KMS-11 (cell line): Measurements from ENCODE around the gene WFDC12.

Experiments used
- H2AFZ ChIP-seq: fragments of 200-600 bp; sonication (generic); 2 replicates; pipeline ENCODE4 v1.6.1; 2016; ENCODE audit warnings: antibody characterized with exemption, mixed run types, low read depth
- H3K27ac ChIP-seq: fragments of 200-600 bp; sonication (generic); 2 replicates; pipeline ENCODE4 v1.6.1; 2016; ENCODE audit warnings: mild to moderate bottlenecking, mixed run types
- H3K27me3 ChIP-seq: fragments of 200-600 bp; sonication (generic); 2 replicates; pipeline ENCODE4 v1.6.1; 2017; ENCODE audit warnings: mild to moderate bottlenecking, low read depth, mixed run types, moderate library complexity; ENCODE audit not compliant: insufficient read depth
- H3K36me3 ChIP-seq: fragments of 200-600 bp; sonication (generic); 2 replicates; pipeline ENCODE4 v1.6.1; 2017; ENCODE audit warnings: mild to moderate bottlenecking, mixed run types; ENCODE audit not compliant: insufficient read depth
- H3K4me1 ChIP-seq: fragments of 200-600 bp; sonication (generic); 2 replicates; pipeline ENCODE4 v1.6.1; 2016; ENCODE audit warnings: mild to moderate bottlenecking, low read depth, mixed run types; ENCODE audit not compliant: poor library complexity, severe bottlenecking
- H3K4me2 ChIP-seq: fragments of 200-600 bp; sonication (generic); 2 replicates; pipeline ENCODE4 v1.7.0; 2016; ENCODE audit warnings: mild to moderate bottlenecking, mixed run types
- H3K4me3 ChIP-seq: fragments of 200-600 bp; sonication (generic); IDR thresholded peaks from 2 replicates; pipeline ENCODE4 v1.6.1; 2017; ENCODE audit warnings: low read depth, low read length, mixed read lengths; ENCODE audit not compliant: insufficient read depth
- H3K79me2 ChIP-seq: fragments of 200-600 bp; sonication (generic); 2 replicates; pipeline ENCODE4 v1.6.1; 2016; ENCODE audit warnings: low read depth, mixed run types; ENCODE audit not compliant: insufficient read depth
- H3K9ac ChIP-seq: fragments of 200-600 bp; sonication (generic); 2 replicates; pipeline ENCODE4 v1.6.1; 2016; ENCODE audit warnings: mild to moderate bottlenecking, mixed run types
- H4K20me1 ChIP-seq: fragments of 200-600 bp; sonication (generic); 2 replicates; pipeline ENCODE4 v1.6.1; 2016; ENCODE audit warnings: mild to moderate bottlenecking, mixed run types; ENCODE audit not compliant: insufficient read depth
- CTCF ChIP-seq: fragments of 200-600 bp; sonication (generic); conservative IDR thresholded peaks from 2 replicates; pipeline ENCODE4 v1.6.1; 2017; ENCODE audit warnings: low read depth, mild to moderate bottlenecking, antibody characterized with exemption, low read length, moderate library complexity, mixed read lengths

WFDC12 gene

GRCh38 chr20:45138561-45139300 is 14.5 kb upstream of the WFDC12 start:
- no peaks in the 10 kb centered on the region for H4K20me1 ChIP-seq
- H3K27me3 ChIP-seq = no peaks in the 10 kb centered on the region
- no peak overlapping the region for H3K27ac ChIP-seq
- H3K36me3 ChIP-seq = no peaks in the 10 kb centered on the region
- H3K4me3 ChIP-seq = no peak overlapping the region
- H3K4me2 ChIP-seq = peak overlapping the region; percentile 10; the same call in 1 of the 2 replicates
- peaks cover 4% of the 10 kb centered on the region for H3K4me1 ChIP-seq
- peak overlapping the region; percentile 43; the same call in 1 of the 2 replicates for H2AFZ ChIP-seq
- no peak overlapping the region for H3K9ac ChIP-seq
- H3K79me2 ChIP-seq = no peaks in the 10 kb centered on the region
- TF ChIP-seq CTCF = peak; percentile 95

- Histone ChIP-seq H3K79me2 (no peaks in the 10 kb centered on the region), H3K9ac (no peak overlapping the region), H3K4me1 (peaks cover 4% of the 10 kb centered on the region), H2AFZ (no peak overlapping the region), H3K4me3 (no peak overlapping the region), H3K27me3 (no peaks in the 10 kb centered on the region), H4K20me1 (no peaks in the 10 kb centered on the region), H3K36me3 (no peaks in the 10 kb centered on the region), H3K4me2 (no peak overlapping the region), H3K27ac (no peak overlapping the region)
- TF ChIP-seq CTCF = no peak
Observed at GRCh38 chr20:45136911-45137310, 12.6 kb upstream of the WFDC12 start.

GRCh38 chr20:45128099-45128498 is 3.8 kb upstream of the WFDC12 start:
- Histone ChIP-seq H3K27me3 (no peaks in the 10 kb centered on the region), H3K36me3 (no peaks in the 10 kb centered on the region), H3K4me1 (no peaks in the 10 kb centered on the region), H3K79me2 (no peaks in the 10 kb centered on the region), H3K4me2 (no peak overlapping the region), H3K4me3 (no peak overlapping the region), H2AFZ (no peak overlapping the region), H3K27ac (no peak overlapping the region), H3K9ac (no peak overlapping the region), H4K20me1 (no peaks in the 10 kb centered on the region)
- no peak for TF ChIP-seq CTCF

DNA sequence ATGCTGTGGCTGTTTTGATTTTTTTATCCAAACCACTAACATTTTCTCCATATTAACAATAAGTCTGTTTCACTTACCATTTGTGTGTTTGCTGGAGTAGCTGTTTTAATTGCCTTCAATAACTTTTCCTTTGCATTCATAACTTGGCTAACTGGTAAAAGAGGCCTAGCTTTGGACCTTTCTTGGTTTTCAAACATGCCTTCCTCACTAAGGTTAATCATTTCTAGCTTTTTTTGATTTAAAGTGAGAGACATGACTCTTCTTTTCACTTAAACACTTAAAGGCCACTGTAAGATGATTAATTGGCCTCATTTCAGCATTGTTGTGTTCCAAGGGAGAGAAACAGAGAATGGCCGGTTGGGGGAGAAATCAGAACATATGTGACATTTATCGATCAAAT is 2.9 kb downstream of the WFDC12 start:
- no peaks in the 10 kb centered on the region for H3K36me3 ChIP-seq
- H3K4me1 ChIP-seq = peaks cover 3% of the 10 kb centered on the region

More for the DNA sequence above, 2.9 kb downstream of the WFDC12 start:
- Histone ChIP-seq H2AFZ (no peak overlapping the region), H3K27me3 (no peaks in the 10 kb centered on the region), H4K20me1 (no peaks in the 10 kb centered on the region), H3K79me2 (no peaks in the 10 kb centered on the region), H3K4me3 (no peak overlapping the region), H3K9ac (no peak overlapping the region), H3K4me2 (no peak overlapping the region), H3K27ac (no peak overlapping the region)
- TF ChIP-seq CTCF = no peak
